Astrocyte of the cerebellum (primary cell): ENCODE measurements around the gene PRSS2.

Experiments
- DNase-seq: peaks from one replicate; pipeline ENCODE4 v3.0.0-alpha.2; 2011; ENCODE audit warnings: low read depth
- H3K4me3 ChIP-seq: 2 replicates; pipeline ENCODE4 v1.5.1; 2011; ENCODE audit warnings: mild to moderate bottlenecking, low read depth, low read length, moderate library complexity
- in situ Hi-C: cut with HindIII; loops from 2 replicates; pipeline ENCODE4 v1.10.0; 2017; ENCODE audit warnings: low sequenced_read_pairs
- TF ChIP-seq, protein P1 (sequence below): IDR thresholded peaks from 2 replicates; pipeline ENCODE4 v1.5.1; 2012; ENCODE audit warnings: low read length, low read depth, moderate library complexity, mild to moderate bottlenecking; ENCODE audit errors: missing control alignments

Gene PRSS2

DNA sequence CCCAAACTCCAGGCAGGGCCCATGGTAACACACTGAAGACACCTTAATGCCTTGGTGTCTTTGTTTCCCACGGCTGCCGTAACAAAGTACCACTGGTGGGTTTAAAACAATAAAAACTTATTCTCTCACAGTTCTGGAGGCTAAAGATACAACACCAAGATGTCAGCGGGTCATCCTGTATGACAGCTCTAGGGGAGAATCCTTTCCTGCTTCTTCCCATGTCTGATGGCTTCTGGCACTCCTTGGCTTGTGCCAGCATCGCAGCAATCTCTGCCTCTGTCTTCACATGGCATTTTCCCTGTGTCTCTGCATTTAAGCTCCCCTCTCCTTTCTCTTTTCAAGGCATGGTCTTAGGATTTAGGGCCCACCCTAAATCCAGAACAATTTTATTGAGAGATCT lies 33.1 kb downstream of the PRSS2 start:
- DNase-seq, result no peak
- H3K4me3 ChIP-seq, result no peak overlapping the region
- TF ChIP-seq, protein P1, sequence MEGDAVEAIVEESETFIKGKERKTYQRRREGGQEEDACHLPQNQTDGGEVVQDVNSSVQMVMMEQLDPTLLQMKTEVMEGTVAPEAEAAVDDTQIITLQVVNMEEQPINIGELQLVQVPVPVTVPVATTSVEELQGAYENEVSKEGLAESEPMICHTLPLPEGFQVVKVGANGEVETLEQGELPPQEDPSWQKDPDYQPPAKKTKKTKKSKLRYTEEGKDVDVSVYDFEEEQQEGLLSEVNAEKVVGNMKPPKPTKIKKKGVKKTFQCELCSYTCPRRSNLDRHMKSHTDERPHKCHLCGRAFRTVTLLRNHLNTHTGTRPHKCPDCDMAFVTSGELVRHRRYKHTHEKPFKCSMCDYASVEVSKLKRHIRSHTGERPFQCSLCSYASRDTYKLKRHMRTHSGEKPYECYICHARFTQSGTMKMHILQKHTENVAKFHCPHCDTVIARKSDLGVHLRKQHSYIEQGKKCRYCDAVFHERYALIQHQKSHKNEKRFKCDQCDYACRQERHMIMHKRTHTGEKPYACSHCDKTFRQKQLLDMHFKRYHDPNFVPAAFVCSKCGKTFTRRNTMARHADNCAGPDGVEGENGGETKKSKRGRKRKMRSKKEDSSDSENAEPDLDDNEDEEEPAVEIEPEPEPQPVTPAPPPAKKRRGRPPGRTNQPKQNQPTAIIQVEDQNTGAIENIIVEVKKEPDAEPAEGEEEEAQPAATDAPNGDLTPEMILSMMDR, result no peak
- in situ Hi-C loops, result no loop called here

DNA sequence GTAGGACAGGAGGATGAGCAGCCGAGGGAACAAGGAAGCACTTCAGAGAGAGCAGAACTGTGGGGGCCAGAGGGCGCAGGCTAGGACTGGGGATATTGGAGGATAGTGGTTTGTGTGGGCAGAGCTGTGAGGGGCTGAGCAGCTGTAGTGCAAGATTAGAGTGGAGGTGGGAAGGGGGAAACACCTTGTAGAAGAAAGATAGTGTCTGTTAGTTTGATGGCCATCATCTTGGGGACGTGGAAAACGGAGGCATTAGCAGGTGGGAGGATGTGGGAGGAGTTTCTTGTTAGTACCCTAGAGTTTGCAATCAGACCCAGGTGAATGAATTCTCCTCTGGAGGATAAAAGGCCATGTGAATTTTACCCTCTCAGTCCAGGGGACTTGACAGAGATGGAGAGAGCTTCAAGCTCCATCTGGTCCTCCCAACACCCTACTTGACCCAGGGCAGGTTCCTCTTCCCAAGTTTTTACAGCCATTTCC lies 34.0 kb downstream of the PRSS2 start:
- H3K4me3 ChIP-seq, result no peak overlapping the region
- no peak for DNase-seq
- in situ Hi-C loops, result no loop called here
- TF ChIP-seq, protein P1, result no peak

DNA sequence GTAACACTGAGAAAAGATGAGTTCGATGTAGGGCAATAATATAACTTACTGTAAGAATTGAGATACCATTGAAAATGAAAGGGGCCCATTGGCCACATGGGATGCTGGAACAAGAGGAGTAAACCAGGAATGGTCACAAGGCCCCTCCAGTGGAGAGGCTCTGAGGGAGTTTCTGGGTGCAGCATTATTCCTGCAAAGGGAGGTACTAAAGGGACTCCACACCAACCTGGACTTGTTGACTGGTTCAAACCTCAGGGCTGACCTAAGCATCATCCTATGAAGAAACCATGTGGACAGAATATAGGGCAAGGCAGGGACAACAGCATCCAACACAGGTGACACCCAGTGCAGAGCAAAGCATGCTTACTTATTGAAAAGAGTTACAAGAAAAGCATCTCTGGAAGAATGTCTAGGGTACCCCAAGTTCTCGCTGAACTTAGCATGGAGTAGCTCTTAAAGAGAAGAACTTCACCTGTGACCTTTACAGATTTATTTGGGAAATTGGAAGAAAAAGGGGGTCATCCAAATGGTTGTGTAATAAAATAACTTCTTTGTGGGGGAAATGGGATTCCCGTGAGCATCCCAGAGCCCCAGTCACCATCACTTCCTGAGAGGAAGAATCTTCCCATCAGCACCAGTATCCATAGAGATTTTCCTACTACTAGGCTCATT lies 34.7 kb downstream of the PRSS2 start:
- no peak for DNase-seq
- in situ Hi-C loops, result no loop called here
- no peak overlapping the region for H3K4me3 ChIP-seq
- TF ChIP-seq, protein P1, result no peak

DNA sequence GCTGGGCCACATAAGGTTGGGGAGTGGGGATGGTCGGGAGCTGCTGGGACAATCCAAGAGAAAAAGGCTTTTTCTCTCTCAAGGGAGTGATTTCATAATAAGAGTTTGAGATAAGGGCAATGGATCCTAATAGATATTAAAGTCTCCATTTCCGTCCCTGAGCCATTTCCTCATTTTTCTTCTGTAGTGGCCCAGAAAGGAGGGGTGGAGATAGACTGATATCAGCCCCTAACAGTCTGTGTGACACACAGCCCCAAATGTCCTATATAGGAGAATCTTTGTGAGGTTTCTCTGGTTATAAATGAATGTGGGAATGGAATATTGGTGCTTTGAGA lies 35.2 kb downstream of the PRSS2 start:
- DNase-seq, result no peak
- H3K4me3 ChIP-seq, result no peak overlapping the region
- TF ChIP-seq, protein P1, result no peak
- in situ Hi-C loops, result no loop called here

DNA sequence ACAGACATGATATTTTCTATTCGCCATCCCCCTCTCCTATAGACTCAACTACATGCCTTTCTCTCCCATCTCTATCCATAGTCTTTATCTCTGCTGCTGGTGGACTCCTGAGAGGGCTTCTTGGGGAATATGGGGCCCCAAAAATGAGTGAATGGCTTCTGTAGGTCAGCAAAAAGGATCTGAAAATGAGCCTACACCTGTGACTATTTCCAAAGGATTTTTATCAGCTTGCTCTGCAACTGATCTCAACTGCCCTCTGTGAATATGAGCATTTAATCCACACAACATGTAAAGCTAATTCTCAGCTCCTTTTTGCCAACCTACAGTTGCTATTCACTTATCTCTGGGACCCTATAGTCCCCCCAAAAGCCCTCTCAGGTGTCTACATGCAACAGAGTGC lies 36.2 kb downstream of the PRSS2 start:
- in situ Hi-C loops, result no loop called here
- TF ChIP-seq, protein P1, result no peak
- DNase-seq, result no peak
- no peak overlapping the region for H3K4me3 ChIP-seq

DNA sequence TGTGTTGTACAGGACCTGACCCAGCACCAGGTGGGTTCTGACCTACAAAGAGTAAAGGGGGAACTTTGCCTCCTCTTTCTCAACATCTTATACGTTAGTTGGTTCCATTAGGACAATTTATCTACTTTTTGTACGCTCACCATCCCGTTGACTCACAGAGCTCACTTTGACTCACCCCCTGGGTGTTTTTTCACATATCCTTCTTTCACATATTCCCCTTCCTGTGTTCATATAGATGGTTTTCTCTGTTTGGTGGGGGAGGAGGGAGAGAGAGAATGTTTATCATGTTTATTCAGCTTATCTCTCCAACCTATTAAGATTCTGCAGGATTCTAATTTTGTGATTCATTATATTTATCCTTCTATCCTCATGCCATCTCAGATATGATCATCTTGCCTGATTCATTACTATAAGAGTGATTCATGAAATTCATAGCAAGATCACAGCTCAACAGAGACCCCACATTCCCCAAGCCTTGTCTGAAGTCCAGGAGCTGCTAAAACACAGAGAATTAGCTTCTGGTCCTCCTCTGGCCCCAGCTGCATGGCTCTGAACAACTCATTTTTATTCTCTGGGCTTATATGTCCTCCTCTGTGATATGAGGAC lies 37.2 kb downstream of the PRSS2 start:
- in situ Hi-C loops, result no loop called here
- DNase-seq, result no peak
- TF ChIP-seq, protein P1, result no peak
- no peak overlapping the region for H3K4me3 ChIP-seq
